Measurements from ENCODE around the gene EED. TPM values are rescaled to one million over a fixed set of nuclear protein-coding genes. Genes with fewer than 3 reads are reported as not detected.
A peak's percentile ranks its signal among the peaks of the same experiment; 100 is the strongest.

The EED gene
- total RNA-seq: 18.6 and 29.6 TPM in 2 replicates

GRCh38 chr11:86244522-86245368, at the start of gene EED:
EED (plus strand) TSS chr11:86244753; CDS start chr11:86245230, 477 bp downstream.
- peak; percentile 85 for DNase-seq (ENCODE audit: low read depth)

GRCh38 chr11:86194998-86195397, 49.6 kb upstream of the EED start:
- no peak for DNase-seq (ENCODE audit: low read depth)

GRCh38 chr11:86196085-86196696, 48.4 kb upstream of the EED start:
- no peak for DNase-seq (ENCODE audit: low read depth)

GRCh38 chr11:86196913-86197312, 47.6 kb upstream of the EED start:
- DNase-seq (ENCODE audit: low read depth): no peak

- DNase-seq (ENCODE audit: low read depth): no peak
These were observed 47.1 kb upstream of the EED start for GRCh38 chr11:86197448-86197847.

GRCh38 chr11:86198139-86198538, 46.4 kb upstream of the EED start:
- no peak for DNase-seq (ENCODE audit: low read depth)

GRCh38 chr11:86199354-86199753, 45.2 kb upstream of the EED start:
- DNase-seq (ENCODE audit: low read depth): no peak

- no peak for DNase-seq (ENCODE audit: low read depth)
These were observed 43.1 kb upstream of the EED start for GRCh38 chr11:86201371-86201884.

- DNase-seq (ENCODE audit: low read depth): no peak
These were observed 42.6 kb upstream of the EED start for GRCh38 chr11:86202013-86202336.

- DNase-seq (ENCODE audit: low read depth): no peak
These were observed 40.2 kb upstream of the EED start for GRCh38 chr11:86204356-86204755.

GRCh38 chr11:86205421-86206336, 38.9 kb upstream of the EED start:
- no peak for DNase-seq (ENCODE audit: low read depth)

GRCh38 chr11:86206337-86206695, 38.2 kb upstream of the EED start:
- DNase-seq (ENCODE audit: low read depth): no peak

- DNase-seq (ENCODE audit: low read depth): no peak
These were observed 37.1 kb upstream of the EED start for GRCh38 chr11:86207413-86207812.

GRCh38 chr11:86208572-86208971, 36.0 kb upstream of the EED start:
- DNase-seq (ENCODE audit: low read depth): no peak

GRCh38 chr11:86209806-86210657, 34.5 kb upstream of the EED start:
- peak; percentile 47 for DNase-seq (ENCODE audit: low read depth)

- no peak for DNase-seq (ENCODE audit: low read depth)
These were observed 33.7 kb upstream of the EED start for GRCh38 chr11:86210898-86211297.

GRCh38 chr11:86211619-86212018, 32.9 kb upstream of the EED start:
- DNase-seq (ENCODE audit: low read depth): no peak

- no peak for DNase-seq (ENCODE audit: low read depth)
These were observed 32.4 kb upstream of the EED start for GRCh38 chr11:86212019-86212611.

GRCh38 chr11:86214710-86215109, 29.8 kb upstream of the EED start:
- peak; percentile 15 for DNase-seq (ENCODE audit: low read depth)

- DNase-seq (ENCODE audit: low read depth): peak; percentile 71
These were observed 26.1 kb upstream of the EED start for GRCh38 chr11:86218125-86219084.
